Mucosa of descending colon (tissue), 3 donors: ENCODE data around the gene LAMP5. TPM values are rescaled to one million over a fixed set of nuclear protein-coding genes. Genes with fewer than 3 reads are reported as not detected.

Experiments
- ATAC-seq: fragments of 200-7000 bp; cut with Tn5 transposase; one replicate; pipeline ENCODE4 v1.9.1; 2020; ENCODE audit warnings: mild to moderate bottlenecking, moderate library complexity
- DNase-seq, 3 donors: peaks; one replicate each; pipeline ENCODE4 v3.0.0-alpha.2; 2020
- H3K36me3 ChIP-seq: fragments of 200-600 bp; one replicate; pipeline ENCODE4 v1.8.0; 2021; ENCODE audit warnings: low read depth, mild to moderate bottlenecking
- H3K4me1 ChIP-seq: fragments of 200-600 bp; one replicate; pipeline ENCODE4 v1.8.0; 2021; ENCODE audit warnings: low read depth, mild to moderate bottlenecking
- H3K4me3 ChIP-seq: fragments of 200-600 bp; one replicate; pipeline ENCODE4 v1.8.0; 2021; ENCODE audit warnings: mild to moderate bottlenecking
- H3K9me3 ChIP-seq: fragments of 200-600 bp; one replicate; pipeline ENCODE4 v1.8.0; 2021; ENCODE audit warnings: mild to moderate bottlenecking
- intact Hi-C, 2 donors: fragments of 100-400 bp; cut with DNase I in 1 of 2; cut with micrococcal nuclease in 1 of 2; formaldehyde crosslinking; loops; one replicate each; pipeline versions ENCODE4 v1.11.0 to v1.11.1; 2022; cut with DNase I, micrococcal nuclease
- total RNA-seq, 3 donors: library from RNA; stranded (reverse); fragmentation: NEBNext Ultra II Directional in 2 of 3; extraction: Animal tissue kit (Norgen Biotek cat#: 25700) in 2 of 3; gene quantifications; one replicate each; pipeline versions ENCODE4 v1.2.1 to v1.2.4, GENCODE V29; 2021 to 2023
- TF ChIP-seq, protein P1 (sequence below): fragments of 200-600 bp; IDR thresholded peaks from one replicate; pipeline ENCODE4 v1.8.0; 2022; ENCODE audit warnings: antibody characterized with exemption, mild to moderate bottlenecking
- donor health status: DM: no; HTN: no; CAD: no; lungs with moderate emphysema.
- donor health status: DM: no; HTN: no; CAD: no.
- donor health status: DM: no; HTN: yes; CAD: no.

The LAMP5 gene
- total RNA-seq, 3 donors from 2014 or later: 0.31 to 0.51 TPM; not detected in 1

DNA sequence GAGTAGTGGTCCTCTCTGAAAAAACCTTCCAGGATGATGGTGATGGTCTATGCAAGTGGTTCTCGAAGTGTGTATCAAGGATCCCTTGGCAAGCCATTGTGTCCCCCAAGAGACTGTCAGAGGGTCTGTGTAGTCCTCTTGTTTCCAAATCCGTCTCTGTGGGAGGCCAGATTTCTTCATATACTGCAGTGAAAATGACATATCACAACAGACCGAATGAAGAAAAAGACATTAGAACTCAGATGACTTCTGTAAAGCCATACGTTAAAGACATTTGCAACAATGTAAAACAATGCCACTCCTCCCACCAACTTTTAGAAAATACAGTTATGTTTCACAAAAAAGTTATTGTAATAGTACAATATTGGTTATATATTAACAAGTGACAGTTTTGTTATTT lies 27.2 kb upstream of the LAMP5 start:
- no peak for ATAC-seq
- no peak for DNase-seq
- no peaks in the 10 kb centered on the region for H3K36me3 ChIP-seq
- no peaks in the 10 kb centered on the region for H3K9me3 ChIP-seq
- H3K4me1 ChIP-seq: no peaks in the 10 kb centered on the region
- H3K4me3 ChIP-seq: no peak overlapping the region
- TF ChIP-seq, protein P1, sequence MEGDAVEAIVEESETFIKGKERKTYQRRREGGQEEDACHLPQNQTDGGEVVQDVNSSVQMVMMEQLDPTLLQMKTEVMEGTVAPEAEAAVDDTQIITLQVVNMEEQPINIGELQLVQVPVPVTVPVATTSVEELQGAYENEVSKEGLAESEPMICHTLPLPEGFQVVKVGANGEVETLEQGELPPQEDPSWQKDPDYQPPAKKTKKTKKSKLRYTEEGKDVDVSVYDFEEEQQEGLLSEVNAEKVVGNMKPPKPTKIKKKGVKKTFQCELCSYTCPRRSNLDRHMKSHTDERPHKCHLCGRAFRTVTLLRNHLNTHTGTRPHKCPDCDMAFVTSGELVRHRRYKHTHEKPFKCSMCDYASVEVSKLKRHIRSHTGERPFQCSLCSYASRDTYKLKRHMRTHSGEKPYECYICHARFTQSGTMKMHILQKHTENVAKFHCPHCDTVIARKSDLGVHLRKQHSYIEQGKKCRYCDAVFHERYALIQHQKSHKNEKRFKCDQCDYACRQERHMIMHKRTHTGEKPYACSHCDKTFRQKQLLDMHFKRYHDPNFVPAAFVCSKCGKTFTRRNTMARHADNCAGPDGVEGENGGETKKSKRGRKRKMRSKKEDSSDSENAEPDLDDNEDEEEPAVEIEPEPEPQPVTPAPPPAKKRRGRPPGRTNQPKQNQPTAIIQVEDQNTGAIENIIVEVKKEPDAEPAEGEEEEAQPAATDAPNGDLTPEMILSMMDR: no peak
- intact Hi-C loops: no loop called here

DNA sequence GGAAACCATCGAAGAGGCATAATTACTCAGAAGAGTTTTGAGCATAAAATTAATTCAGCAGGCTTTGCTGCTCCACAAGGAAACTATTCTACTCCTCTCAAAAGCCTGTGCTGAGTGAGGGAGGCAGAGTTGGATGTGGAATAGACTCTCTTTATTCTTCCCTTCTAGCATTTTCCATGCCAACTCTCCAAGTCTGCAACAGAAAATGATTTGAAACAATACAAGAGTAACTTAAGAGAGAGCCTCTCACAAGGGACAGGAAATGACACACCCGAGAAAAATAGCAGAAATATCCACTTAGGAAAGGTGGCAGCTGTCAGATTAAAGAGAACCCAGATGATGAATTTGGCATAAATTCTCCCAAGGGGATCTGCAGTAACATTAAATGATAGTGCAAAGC lies 26.3 kb upstream of the LAMP5 start:
- no peaks in the 10 kb centered on the region for H3K36me3 ChIP-seq
- ATAC-seq (no peak), DNase-seq (no peak)
- TF ChIP-seq, protein P1: no peak
- intact Hi-C loops: no loop called here
- H3K4me1 ChIP-seq: no peaks in the 10 kb centered on the region
- no peaks in the 10 kb centered on the region for H3K9me3 ChIP-seq
- H3K4me3 ChIP-seq: no peak overlapping the region

DNA sequence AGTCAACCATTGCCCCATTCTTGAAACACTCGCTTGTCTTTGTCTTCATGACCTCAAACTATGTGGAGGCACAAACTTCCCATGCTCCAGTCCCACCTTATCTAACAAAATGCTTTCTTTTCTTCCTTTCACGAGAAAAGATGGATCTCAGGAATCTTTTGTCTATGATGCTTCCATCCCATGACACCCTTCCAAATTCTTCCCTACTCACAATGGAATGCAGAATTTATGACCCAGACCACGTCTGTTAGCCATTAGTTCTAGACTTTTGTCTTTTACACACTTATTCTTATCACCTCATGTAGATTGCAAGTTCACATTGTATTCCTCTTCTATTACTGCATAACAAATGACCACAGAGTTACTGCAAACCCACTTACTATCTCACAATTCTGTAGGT lies 24.2 kb upstream of the LAMP5 start:
- no peak for ATAC-seq
- TF ChIP-seq, protein P1: no peak
- Histone ChIP-seq H3K4me1 (no peaks in the 10 kb centered on the region), H3K36me3 (no peaks in the 10 kb centered on the region), H3K4me3 (no peak overlapping the region), H3K9me3 (no peaks in the 10 kb centered on the region)
- no peak for DNase-seq
- intact Hi-C loops: no loop called here

DNA sequence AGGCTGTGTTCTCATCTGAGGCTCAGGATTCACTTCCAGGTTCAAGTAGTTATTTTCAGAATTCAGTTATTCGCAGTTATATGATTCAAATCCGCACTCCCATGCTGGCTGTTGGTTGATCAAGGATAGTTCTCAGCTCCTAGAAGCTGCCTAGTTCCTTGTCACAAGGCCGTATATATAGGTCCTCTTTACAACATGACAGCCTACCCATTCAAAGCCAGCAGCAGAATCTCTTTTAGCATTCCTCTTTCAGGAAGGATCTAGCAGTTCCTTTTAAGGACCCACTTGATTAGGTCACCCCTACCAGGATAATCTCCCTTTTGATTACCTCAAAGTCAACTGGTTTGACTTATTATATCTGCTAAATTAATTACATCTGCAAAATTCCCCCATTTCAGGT lies 23.8 kb upstream of the LAMP5 start:
- H3K4me1 ChIP-seq: no peaks in the 10 kb centered on the region
- no peak overlapping the region for H3K4me3 ChIP-seq
- ATAC-seq (no peak), DNase-seq (no peak)
- intact Hi-C loops: no loop called here
- TF ChIP-seq, protein P1: no peak
- H3K36me3 ChIP-seq: no peaks in the 10 kb centered on the region
- no peaks in the 10 kb centered on the region for H3K9me3 ChIP-seq

DNA sequence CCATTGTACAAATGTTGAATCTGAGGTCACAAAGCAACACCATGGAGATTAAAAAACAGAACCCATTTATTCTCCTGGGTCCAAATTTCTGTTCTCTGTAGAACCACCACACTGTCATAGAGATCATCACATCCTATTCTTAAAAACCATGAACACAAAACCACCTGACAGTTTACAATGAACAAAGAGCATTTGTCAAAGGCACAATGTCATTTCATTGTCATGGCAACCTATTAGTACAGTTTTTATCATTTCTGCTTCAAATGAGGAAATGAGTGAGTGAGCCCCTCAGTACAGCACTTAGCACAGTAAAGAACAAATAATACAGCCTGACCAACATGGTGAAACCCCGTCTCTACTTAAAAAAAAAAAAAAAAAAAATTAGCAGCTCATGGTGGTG lies 23.1 kb upstream of the LAMP5 start:
- TF ChIP-seq, protein P1: no peak
- Histone ChIP-seq H3K36me3 (no peaks in the 10 kb centered on the region), H3K4me1 (no peaks in the 10 kb centered on the region), H3K4me3 (no peak overlapping the region), H3K9me3 (no peaks in the 10 kb centered on the region)
- DNase-seq: no peak
- intact Hi-C loops: no loop called here
- no peak for ATAC-seq

DNA sequence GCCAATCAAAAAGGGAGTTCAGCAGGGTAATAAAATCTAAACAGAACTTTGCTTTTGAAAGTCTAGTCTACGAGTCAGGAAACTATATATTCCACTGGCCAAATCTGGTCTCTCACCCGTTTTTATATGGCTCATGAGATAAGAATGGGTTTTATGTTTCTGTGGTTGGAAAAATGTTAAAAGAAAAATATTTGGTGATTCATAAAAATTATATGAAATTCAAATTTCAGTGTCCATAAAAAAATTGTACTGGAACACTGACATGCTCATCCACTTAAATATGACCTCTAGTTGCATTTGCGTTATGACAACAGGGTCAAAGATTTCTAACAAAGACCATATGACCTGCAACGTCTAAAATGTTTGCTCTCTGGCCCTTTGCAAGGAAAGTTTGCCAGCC lies 22.3 kb upstream of the LAMP5 start:
- Histone ChIP-seq H3K4me1 (no peaks in the 10 kb centered on the region), H3K36me3 (no peaks in the 10 kb centered on the region), H3K4me3 (no peak overlapping the region), H3K9me3 (no peaks in the 10 kb centered on the region)
- ATAC-seq: no peak
- TF ChIP-seq, protein P1: no peak
- DNase-seq: no peak
- intact Hi-C loops: no loop called here
